HG03342 (cell line): ENCODE results near the gene GRIK3.
"Not testable (repeated sequence)": the region's sequence is repeated elsewhere in the genome, so short reads cannot be mapped to it uniquely, and the experiment has no call there.

Source experiments
- ATAC-seq: cut with Tn5 transposase; IDR thresholded peaks from one replicate; pipeline ENCODE4 v1.9.1; 2021; ENCODE audit warnings: mild to moderate bottlenecking, moderate library complexity; ENCODE audit not compliant: unreplicated experiment

Gene GRIK3

GRCh38 chr1:36771660-36772284 lies 262.5 kb downstream of the GRIK3 start:
- no peak for ATAC-seq

GRCh38 chr1:36771240-36771639 lies 263.1 kb downstream of the GRIK3 start:
- no peak for ATAC-seq

- no peak for ATAC-seq
Measured at GRCh38 chr1:36769886-36770830, 264.2 kb downstream of the GRIK3 start.

- no peak for ATAC-seq
Measured at GRCh38 chr1:36768486-36769178, 265.7 kb downstream of the GRIK3 start.

- ATAC-seq: not testable (repeated sequence)
Measured at GRCh38 chr1:36767429-36767828, 266.9 kb downstream of the GRIK3 start.

GRCh38 chr1:36766481-36766880 lies 267.8 kb downstream of the GRIK3 start:
- ATAC-seq: no peak

- ATAC-seq: no peak
Measured at GRCh38 chr1:36765785-36766300, 268.5 kb downstream of the GRIK3 start.

- no peak for ATAC-seq
Measured at GRCh38 chr1:36764798-36765197, 269.5 kb downstream of the GRIK3 start.

- ATAC-seq: no peak
Measured at GRCh38 chr1:36763771-36764170, 270.5 kb downstream of the GRIK3 start.

- ATAC-seq: no peak
Measured at GRCh38 chr1:36762174-36762573, 272.1 kb downstream of the GRIK3 start.

GRCh38 chr1:36761113-36761512 lies 273.2 kb downstream of the GRIK3 start:
- ATAC-seq: no peak

- no peak for ATAC-seq
Measured at GRCh38 chr1:36760081-36760480, 274.2 kb downstream of the GRIK3 start.

- ATAC-seq: no peak
Measured at GRCh38 chr1:36759355-36759754, 275.0 kb downstream of the GRIK3 start.

- ATAC-seq: no peak
Measured at GRCh38 chr1:36755303-36756230, 278.7 kb downstream of the GRIK3 start.

- ATAC-seq: no peak
Measured at GRCh38 chr1:36754366-36754765, 279.9 kb downstream of the GRIK3 start.

GRCh38 chr1:36753451-36753850 lies 280.9 kb downstream of the GRIK3 start:
- no peak for ATAC-seq

- no peak for ATAC-seq
Measured at GRCh38 chr1:36752891-36753361, 281.4 kb downstream of the GRIK3 start.

- no peak for ATAC-seq
Measured at GRCh38 chr1:36752431-36752830, 281.9 kb downstream of the GRIK3 start.

- no peak for ATAC-seq
Measured at GRCh38 chr1:36751525-36751924, 282.8 kb downstream of the GRIK3 start.

- no peak for ATAC-seq
Measured at GRCh38 chr1:36748466-36748865, 285.8 kb downstream of the GRIK3 start.
